Measurements from ENCODE around the gene PPP1R9A. TPM values are rescaled to one million over a fixed set of nuclear protein-coding genes. Genes with fewer than 3 reads are reported as not detected.

The PPP1R9A gene
- polyA plus RNA-seq, 1 experiment = 0.02 TPM

GRCh38 chr7:95035295-95035694, 127.9 kb downstream of the PPP1R9A start:
- no peak overlapping the region for H3K4me3 ChIP-seq (ENCODE audit: low read depth, low read length)
- H3K27me3 ChIP-seq (ENCODE audit: control insufficient read depth, insufficient read depth, low read length) = no peaks in the 10 kb centered on the region
- DNase-seq (ENCODE audit: low read depth, low spot score) = no peak
- H3K27ac ChIP-seq (ENCODE audit: low read depth, low read length) = no peak overlapping the region
- no peaks in the 10 kb centered on the region for H3K9me3 ChIP-seq (ENCODE audit: control insufficient read depth, insufficient read depth, low read length)
- ChIA-PET CTCF (interaction anchor here (0.6 kb wide), 1 partner anchor 477 kb away, joined by 5 read pairs; no protein-coding TSS in a partner anchor), POLR2A (no interaction called here)
- TF ChIP-seq CTCF (IDR thresholded peaks at IDR 0.05; ENCODE audit: low read depth, low read length) = no peak

GRCh38 chr7:95041031-95041430, 133.6 kb downstream of the PPP1R9A start:
- DNase-seq (ENCODE audit: low read depth, low spot score) = no peak
- CTCF ChIA-PET = no interaction called here
- no peak overlapping the region for H3K27ac ChIP-seq (ENCODE audit: low read depth, low read length)

GRCh38 chr7:95045236-95045923, 138.0 kb downstream of the PPP1R9A start:
- ChIA-PET POLR2A (no interaction called here), CTCF (interaction anchor here (1.4 kb wide), 1 partner anchor 596 kb away, joined by 3 read pairs; no protein-coding TSS in a partner anchor)
- no peak for DNase-seq (ENCODE audit: low read depth, low spot score)
- Histone ChIP-seq H3K27ac (ENCODE audit: low read depth, low read length) (no peak overlapping the region), H3K4me3 (ENCODE audit: low read depth, low read length) (no peak overlapping the region), H3K27me3 (ENCODE audit: control insufficient read depth, insufficient read depth, low read length) (no peaks in the 10 kb centered on the region), H3K9me3 (ENCODE audit: control insufficient read depth, insufficient read depth, low read length) (no peaks in the 10 kb centered on the region)
- TF ChIP-seq CTCF (IDR thresholded peaks at IDR 0.05; ENCODE audit: low read depth, low read length) = peak; percentile 9; the same call in 1 of the 2 replicates

More at GRCh38 chr7:95041031-95041430, 133.6 kb downstream of the PPP1R9A start:
- no peak for TF ChIP-seq CTCF (IDR thresholded peaks at IDR 0.05; ENCODE audit: low read depth, low read length)
- H3K4me3 ChIP-seq (ENCODE audit: low read depth, low read length) = no peak overlapping the region
- POLR2A ChIA-PET = no interaction called here
- H3K9me3 ChIP-seq (ENCODE audit: control insufficient read depth, insufficient read depth, low read length) = no peaks in the 10 kb centered on the region
- H3K27me3 ChIP-seq (ENCODE audit: control insufficient read depth, insufficient read depth, low read length) = no peaks in the 10 kb centered on the region

- TF ChIP-seq CTCF (IDR thresholded peaks at IDR 0.05; ENCODE audit: low read depth, low read length) = no peak
- ChIA-PET CTCF (no interaction called here), POLR2A (no interaction called here)
- H3K9me3 ChIP-seq (ENCODE audit: control insufficient read depth, insufficient read depth, low read length) = no peaks in the 10 kb centered on the region
- no peaks in the 10 kb centered on the region for H3K27me3 ChIP-seq (ENCODE audit: control insufficient read depth, insufficient read depth, low read length)
- H3K4me3 ChIP-seq (ENCODE audit: low read depth, low read length) = no peak overlapping the region
- no peak for DNase-seq (ENCODE audit: low read depth, low spot score)
- H3K27ac ChIP-seq (ENCODE audit: low read depth, low read length) = no peak overlapping the region
These were observed 139.3 kb downstream of the PPP1R9A start for GRCh38 chr7:95046494-95047240.

- ChIA-PET CTCF (no interaction called here), POLR2A (no interaction called here)
- Histone ChIP-seq H3K4me3 (ENCODE audit: low read depth, low read length) (no peak overlapping the region), H3K27ac (ENCODE audit: low read depth, low read length) (no peak overlapping the region), H3K9me3 (ENCODE audit: control insufficient read depth, insufficient read depth, low read length) (no peaks in the 10 kb centered on the region), H3K27me3 (ENCODE audit: control insufficient read depth, insufficient read depth, low read length) (no peaks in the 10 kb centered on the region)
- no peak for DNase-seq (ENCODE audit: low read depth, low spot score)
- no peak for TF ChIP-seq CTCF (IDR thresholded peaks at IDR 0.05; ENCODE audit: low read depth, low read length)
These were observed 139.9 kb downstream of the PPP1R9A start for GRCh38 chr7:95047291-95047690.

Measured in AG04450 (cell line).